ENCODE measurements around the gene CASP7.
A peak's percentile ranks its signal among the peaks of the same experiment; 100 is the strongest.
"Not testable (repeated sequence)": the region's sequence is repeated elsewhere in the genome, so short reads cannot be mapped to it uniquely, and the experiment has no call there.

Gene CASP7

DNA sequence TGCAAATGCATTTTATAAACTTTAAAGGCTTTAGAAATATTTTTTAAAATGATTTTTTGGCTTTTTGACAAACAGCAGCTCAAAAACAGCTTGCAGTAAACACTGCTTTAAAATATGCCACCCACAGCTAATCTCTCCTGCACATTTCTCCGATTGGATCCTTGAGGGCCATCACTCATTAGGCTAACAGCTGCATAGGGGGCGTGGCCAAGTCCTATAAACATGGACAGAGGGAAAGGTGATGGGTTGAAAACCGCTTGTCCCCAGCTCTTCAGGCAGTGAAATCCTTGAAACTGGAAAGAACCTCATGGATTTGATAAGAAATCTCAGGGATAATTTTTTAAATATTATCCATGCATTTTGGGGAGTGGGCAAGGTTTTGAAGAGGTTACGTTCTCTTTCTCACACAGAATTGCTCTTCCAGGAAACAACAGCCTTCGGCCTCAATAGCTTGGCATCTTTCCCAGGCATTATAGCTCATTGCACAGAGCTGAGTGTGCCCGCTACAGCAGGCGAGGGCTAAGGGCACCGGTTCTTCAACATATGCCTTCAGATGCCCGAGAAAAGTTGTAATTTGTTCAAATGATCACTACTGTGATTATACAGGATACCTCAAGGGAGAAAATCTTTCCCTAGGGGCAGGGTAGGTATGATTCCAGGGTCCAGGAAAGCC lies 73.4 kb downstream of the CASP7 start:
- DNase-seq (ENCODE audit: low spot score) (no peak), FAIRE-seq (no peak)

GRCh38 chr10:113754125-113754524 lies 74.4 kb downstream of the CASP7 start:
- no peak for FAIRE-seq
- DNase-seq (ENCODE audit: low spot score): no peak

GRCh38 chr10:113754768-113755167 lies 75.1 kb downstream of the CASP7 start:
- FAIRE-seq (peak; percentile 23), DNase-seq (ENCODE audit: low spot score) (no peak)

DNA sequence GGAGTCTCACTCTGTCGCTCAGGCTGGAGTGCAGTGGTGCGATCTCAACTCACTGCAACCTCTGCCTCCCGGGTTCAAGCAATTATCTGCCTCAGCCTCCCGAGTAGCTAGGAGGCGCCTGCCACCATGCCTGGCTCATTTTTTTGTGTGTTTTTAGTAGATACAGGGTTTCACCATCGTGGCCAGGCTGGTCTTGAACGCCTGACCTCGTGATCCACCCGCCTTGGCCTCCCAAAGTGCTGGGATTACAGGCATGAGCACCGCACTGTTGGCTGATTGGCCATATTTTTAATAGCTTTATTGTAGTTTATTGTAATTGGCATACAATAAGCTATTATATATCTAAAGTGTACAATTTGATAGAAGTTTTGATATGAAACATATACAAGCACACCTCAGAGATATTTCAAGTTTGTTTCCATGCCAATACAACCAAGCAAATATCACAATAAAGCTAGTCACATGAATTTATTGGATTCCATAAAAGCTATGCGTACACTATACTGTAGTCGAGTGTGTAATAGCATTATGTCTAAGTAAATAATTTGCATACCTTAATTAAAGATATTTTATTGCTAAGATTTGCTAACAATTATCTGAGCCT lies 77.3 kb downstream of the CASP7 start:
- no peak for DNase-seq (ENCODE audit: low spot score)
- FAIRE-seq: no peak

DNA sequence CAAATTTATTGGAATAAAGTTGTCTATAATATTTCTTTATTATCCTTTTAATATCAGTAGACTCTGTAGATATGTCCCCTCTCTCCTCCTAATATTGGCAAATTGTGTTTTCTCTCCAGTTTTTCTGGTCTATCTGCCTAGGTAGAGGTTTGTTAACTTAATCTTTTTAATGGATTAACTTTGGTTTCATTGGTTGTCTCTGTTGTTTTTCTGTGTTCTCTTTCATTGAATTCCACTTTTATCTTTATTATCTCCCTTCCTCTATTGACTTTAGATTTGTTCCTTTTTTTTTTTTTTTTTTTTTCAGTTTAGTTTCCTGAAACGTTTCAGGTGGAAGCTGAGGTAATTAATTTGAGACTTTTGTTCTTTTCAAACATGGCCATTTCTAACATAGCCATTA lies 82.4 kb downstream of the CASP7 start:
- no peak for DNase-seq (ENCODE audit: low spot score)
- no peak for FAIRE-seq

DNA sequence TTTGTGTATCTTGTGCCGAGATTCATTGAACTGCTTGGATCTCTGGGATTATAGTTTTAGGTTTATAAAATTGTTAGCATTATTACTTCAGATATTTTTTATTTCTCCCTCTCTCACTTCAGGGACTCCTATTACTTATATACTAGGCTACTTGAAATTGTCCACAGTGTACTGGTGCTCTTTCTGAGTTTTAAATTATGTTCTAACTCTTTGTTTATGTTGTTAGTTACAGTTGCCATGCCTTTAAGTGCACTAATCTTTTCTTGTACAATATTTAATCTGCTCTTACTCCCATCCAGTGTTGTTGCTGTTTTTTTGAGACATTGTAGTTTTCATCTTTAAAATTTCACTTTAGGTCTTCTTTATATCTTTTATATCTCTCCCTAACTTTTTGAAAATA lies 84.9 kb downstream of the CASP7 start:
- DNase-seq (ENCODE audit: low spot score) (no peak), FAIRE-seq (no peak)

- FAIRE-seq: no peak
Observed at GRCh38 chr10:113765910-113766309, 86.2 kb downstream of the CASP7 start.

GRCh38 chr10:113767222-113767621 lies 87.5 kb downstream of the CASP7 start:
- DNase-seq (ENCODE audit: low spot score) (no peak), FAIRE-seq (no peak)

More at GRCh38 chr10:113765910-113766309, 86.2 kb downstream of the CASP7 start:
- no peak for DNase-seq (ENCODE audit: low spot score)

GRCh38 chr10:113770346-113770745 lies 90.6 kb downstream of the CASP7 start:
- DNase-seq (ENCODE audit: low spot score) (no peak), FAIRE-seq (no peak)

- FAIRE-seq; DNase-seq (ENCODE audit: low spot score): not testable (repeated sequence)
Observed at GRCh38 chr10:113771131-113771530, 91.4 kb downstream of the CASP7 start.

- FAIRE-seq: no peak
- no peak for DNase-seq (ENCODE audit: low spot score)
Observed at GRCh38 chr10:113775686-113776294, 96.1 kb downstream of the CASP7 start.

GRCh38 chr10:113776553-113776952 lies 96.8 kb downstream of the CASP7 start:
- DNase-seq (ENCODE audit: low spot score) (no peak), FAIRE-seq (no peak)
